HG02798 (cell line): ENCODE measurements around the gene MAP3K10.
"Not testable (repeated sequence)": the region's sequence is repeated elsewhere in the genome, so short reads cannot be mapped to it uniquely, and the experiment has no call there.

Source experiments
- ATAC-seq: cut with Tn5 transposase; IDR thresholded peaks from one replicate; pipeline ENCODE4 v1.9.1; 2021; ENCODE audit warnings: mild to moderate bottlenecking; ENCODE audit not compliant: unreplicated experiment, poor library complexity

MAP3K10 gene

GRCh38 chr19:40190891-40191835, at the start of gene MAP3K10:
MAP3K10 (plus strand) TSS chr19:40191426; CDS start chr19:40192032, 606 bp downstream.
- ATAC-seq, result peak; percentile 78

GRCh38 chr19:40141551-40141950, 49.7 kb upstream of the MAP3K10 start:
- no peak for ATAC-seq

- peak; percentile 84 for ATAC-seq
These were observed 47.6 kb upstream of the MAP3K10 start for GRCh38 chr19:40143612-40144011.

- ATAC-seq, result no peak
These were observed 47.1 kb upstream of the MAP3K10 start for GRCh38 chr19:40144151-40144550.

GRCh38 chr19:40144947-40145748, 46.1 kb upstream of the MAP3K10 start:
- no peak for ATAC-seq

- not testable (repeated sequence) for ATAC-seq
These were observed 45.5 kb upstream of the MAP3K10 start for GRCh38 chr19:40145749-40146029.

- no peak for ATAC-seq
These were observed 43.9 kb upstream of the MAP3K10 start for GRCh38 chr19:40147338-40147692.

GRCh38 chr19:40147693-40148347, 43.4 kb upstream of the MAP3K10 start:
- no peak for ATAC-seq

- ATAC-seq, result no peak
These were observed 41.7 kb upstream of the MAP3K10 start for GRCh38 chr19:40149501-40149900.

- no peak for ATAC-seq
These were observed 41.1 kb upstream of the MAP3K10 start for GRCh38 chr19:40150170-40150569.

GRCh38 chr19:40154121-40154680, 37.0 kb upstream of the MAP3K10 start:
- no peak for ATAC-seq

- no peak for ATAC-seq
These were observed 35.4 kb upstream of the MAP3K10 start for GRCh38 chr19:40155749-40156265.

GRCh38 chr19:40157059-40157458, 34.2 kb upstream of the MAP3K10 start:
- no peak for ATAC-seq

GRCh38 chr19:40159744-40160143, 31.5 kb upstream of the MAP3K10 start:
- no peak for ATAC-seq

- no peak for ATAC-seq
These were observed 29.1 kb upstream of the MAP3K10 start for GRCh38 chr19:40162104-40162503.

- peak; percentile 60 for ATAC-seq
These were observed 27.6 kb upstream of the MAP3K10 start for GRCh38 chr19:40163541-40164129.

- ATAC-seq, result peak; percentile 60
These were observed 25.8 kb upstream of the MAP3K10 start for GRCh38 chr19:40165362-40165937.

- ATAC-seq, result not testable (repeated sequence)
These were observed 21.5 kb upstream of the MAP3K10 start for GRCh38 chr19:40169482-40170302.
